HL-60 (cell line): ENCODE data around the gene NUS1.

Experiments used
- POLR2AphosphoS5 ChIP-seq: IDR thresholded peaks from 2 replicates; pipeline ENCODE4 v1.6.1; 2012; ENCODE audit warnings: low read depth
- TF ChIP-seq, protein P1 (sequence below): IDR thresholded peaks from one replicate; pipeline ENCODE4 v1.5.1; 2011; ENCODE audit warnings: low read length, control low read depth, inconsistent platforms; ENCODE audit not compliant: insufficient read depth
- TF ChIP-seq, protein P2 (sequence below): IDR thresholded peaks from 2 replicates; pipeline ENCODE4 v1.6.1; 2012; ENCODE audit warnings: low read depth; ENCODE audit not compliant: insufficient replicate concordance

DNA sequence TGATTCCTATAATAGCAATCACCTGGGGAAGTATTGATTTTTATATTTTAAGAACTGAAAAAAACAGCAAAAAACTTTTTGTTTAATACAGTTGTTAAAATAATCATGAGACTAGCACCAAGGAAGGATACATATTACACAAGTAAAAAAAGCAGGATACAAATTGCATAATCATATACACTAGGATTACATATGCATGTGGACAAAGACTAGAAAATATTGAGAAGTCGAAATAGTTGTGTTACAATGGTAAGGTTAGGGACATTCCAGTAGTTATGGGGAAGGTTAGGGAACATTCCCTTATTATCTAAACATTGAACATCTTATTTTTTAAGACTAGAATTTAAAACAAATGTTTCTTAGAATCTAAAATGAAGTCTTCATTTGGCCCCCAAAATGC, 9.5 kb downstream of the NUS1 start:
- TF ChIP-seq, protein P1, sequence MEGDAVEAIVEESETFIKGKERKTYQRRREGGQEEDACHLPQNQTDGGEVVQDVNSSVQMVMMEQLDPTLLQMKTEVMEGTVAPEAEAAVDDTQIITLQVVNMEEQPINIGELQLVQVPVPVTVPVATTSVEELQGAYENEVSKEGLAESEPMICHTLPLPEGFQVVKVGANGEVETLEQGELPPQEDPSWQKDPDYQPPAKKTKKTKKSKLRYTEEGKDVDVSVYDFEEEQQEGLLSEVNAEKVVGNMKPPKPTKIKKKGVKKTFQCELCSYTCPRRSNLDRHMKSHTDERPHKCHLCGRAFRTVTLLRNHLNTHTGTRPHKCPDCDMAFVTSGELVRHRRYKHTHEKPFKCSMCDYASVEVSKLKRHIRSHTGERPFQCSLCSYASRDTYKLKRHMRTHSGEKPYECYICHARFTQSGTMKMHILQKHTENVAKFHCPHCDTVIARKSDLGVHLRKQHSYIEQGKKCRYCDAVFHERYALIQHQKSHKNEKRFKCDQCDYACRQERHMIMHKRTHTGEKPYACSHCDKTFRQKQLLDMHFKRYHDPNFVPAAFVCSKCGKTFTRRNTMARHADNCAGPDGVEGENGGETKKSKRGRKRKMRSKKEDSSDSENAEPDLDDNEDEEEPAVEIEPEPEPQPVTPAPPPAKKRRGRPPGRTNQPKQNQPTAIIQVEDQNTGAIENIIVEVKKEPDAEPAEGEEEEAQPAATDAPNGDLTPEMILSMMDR: no peak
- TF ChIP-seq, protein P2, sequence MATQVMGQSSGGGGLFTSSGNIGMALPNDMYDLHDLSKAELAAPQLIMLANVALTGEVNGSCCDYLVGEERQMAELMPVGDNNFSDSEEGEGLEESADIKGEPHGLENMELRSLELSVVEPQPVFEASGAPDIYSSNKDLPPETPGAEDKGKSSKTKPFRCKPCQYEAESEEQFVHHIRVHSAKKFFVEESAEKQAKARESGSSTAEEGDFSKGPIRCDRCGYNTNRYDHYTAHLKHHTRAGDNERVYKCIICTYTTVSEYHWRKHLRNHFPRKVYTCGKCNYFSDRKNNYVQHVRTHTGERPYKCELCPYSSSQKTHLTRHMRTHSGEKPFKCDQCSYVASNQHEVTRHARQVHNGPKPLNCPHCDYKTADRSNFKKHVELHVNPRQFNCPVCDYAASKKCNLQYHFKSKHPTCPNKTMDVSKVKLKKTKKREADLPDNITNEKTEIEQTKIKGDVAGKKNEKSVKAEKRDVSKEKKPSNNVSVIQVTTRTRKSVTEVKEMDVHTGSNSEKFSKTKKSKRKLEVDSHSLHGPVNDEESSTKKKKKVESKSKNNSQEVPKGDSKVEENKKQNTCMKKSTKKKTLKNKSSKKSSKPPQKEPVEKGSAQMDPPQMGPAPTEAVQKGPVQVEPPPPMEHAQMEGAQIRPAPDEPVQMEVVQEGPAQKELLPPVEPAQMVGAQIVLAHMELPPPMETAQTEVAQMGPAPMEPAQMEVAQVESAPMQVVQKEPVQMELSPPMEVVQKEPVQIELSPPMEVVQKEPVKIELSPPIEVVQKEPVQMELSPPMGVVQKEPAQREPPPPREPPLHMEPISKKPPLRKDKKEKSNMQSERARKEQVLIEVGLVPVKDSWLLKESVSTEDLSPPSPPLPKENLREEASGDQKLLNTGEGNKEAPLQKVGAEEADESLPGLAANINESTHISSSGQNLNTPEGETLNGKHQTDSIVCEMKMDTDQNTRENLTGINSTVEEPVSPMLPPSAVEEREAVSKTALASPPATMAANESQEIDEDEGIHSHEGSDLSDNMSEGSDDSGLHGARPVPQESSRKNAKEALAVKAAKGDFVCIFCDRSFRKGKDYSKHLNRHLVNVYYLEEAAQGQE: no peak
- TF ChIP-seq POLR2AphosphoS5: no peak
